ENCODE results near the gene FAM168A.

GRCh38 chr11:73423506-73423905, 174.4 kb downstream of the FAM168A start:
- TF ChIP-seq CTCF (conservative IDR thresholded peaks at IDR 0.05; ENCODE audit: low read length) = no peak
- no peak for TF ChIP-seq EZH2phosphoT487 (IDR thresholded peaks at IDR 0.05; ENCODE audit: borderline replicate concordance, low read depth, low read length)
